VCaP (cell line): Measurements from ENCODE around the gene LLGL2.

Source experiments
- H3K27ac ChIP-seq: fragments of 450-650 bp; 2 replicates; pipeline ENCODE4 v1.5.1; 2017
- CTCF ChIP-seq: fragments of 450-650 bp; conservative IDR thresholded peaks from 2 replicates; pipeline ENCODE4 v1.5.1; 2017; ENCODE audit warnings: mild to moderate bottlenecking, moderate library complexity

LLGL2 gene

GRCh38 chr17:75540923-75541503 lies 15.5 kb downstream of the LLGL2 start:
- no peak overlapping the region for H3K27ac ChIP-seq
- TF ChIP-seq CTCF: no peak

GRCh38 chr17:75542229-75542628 lies 16.7 kb downstream of the LLGL2 start:
- no peak for TF ChIP-seq CTCF
- H3K27ac ChIP-seq: no peak overlapping the region

- no peak overlapping the region for H3K27ac ChIP-seq
- TF ChIP-seq CTCF: no peak
Measured at GRCh38 chr17:75542728-75543336, 17.3 kb downstream of the LLGL2 start.

GRCh38 chr17:75544250-75544649 lies 18.8 kb downstream of the LLGL2 start:
- H3K27ac ChIP-seq: no peak overlapping the region
- no peak for TF ChIP-seq CTCF

- no peak overlapping the region for H3K27ac ChIP-seq
- no peak for TF ChIP-seq CTCF
Measured at GRCh38 chr17:75546181-75546580, 20.7 kb downstream of the LLGL2 start.

GRCh38 chr17:75547091-75547490 lies 21.6 kb downstream of the LLGL2 start:
- no peak for TF ChIP-seq CTCF
- no peak overlapping the region for H3K27ac ChIP-seq

GRCh38 chr17:75548813-75549212 lies 23.3 kb downstream of the LLGL2 start:
- no peak for TF ChIP-seq CTCF
- H3K27ac ChIP-seq: peak overlapping the region; percentile 95
